ENCODE data around the gene CDH12. TPM values are rescaled to one million over a fixed set of nuclear protein-coding genes. Genes with fewer than 3 reads are reported as not detected.

CDH12 gene
- total RNA-seq, 1 donor from 2014 or later: not detected

- no peaks in the 10 kb centered on the region for H3K36me3 ChIP-seq
- H3K4me3 ChIP-seq: no peak overlapping the region
- intact Hi-C loops (cut with DNase I): no loop called here
Observed at GRCh38 chr5:22594491-22594890, 258.7 kb downstream of the CDH12 start.

DNA sequence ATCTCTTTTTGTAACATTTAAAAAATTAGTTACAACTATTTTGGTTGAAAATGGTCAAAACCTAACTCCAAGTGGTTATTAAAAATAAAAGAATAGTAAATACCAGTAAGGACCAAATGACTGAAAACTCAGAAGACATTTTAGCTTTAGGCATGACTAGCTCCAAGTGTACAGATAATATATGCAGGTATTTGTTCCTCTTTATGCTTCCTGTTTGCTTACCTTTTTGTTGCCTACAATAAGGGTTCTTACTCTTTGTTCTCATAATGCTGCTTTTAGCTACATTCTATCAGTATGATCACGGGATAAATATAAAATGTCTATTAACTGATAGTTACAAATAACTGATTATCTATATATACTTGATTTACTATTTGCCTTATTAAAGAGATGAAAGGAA, 259.6 kb downstream of the CDH12 start:
- no peaks in the 10 kb centered on the region for H3K36me3 ChIP-seq
- H3K27me3 ChIP-seq: no peaks in the 10 kb centered on the region
- no peak overlapping the region for H3K27ac ChIP-seq
- no peak overlapping the region for H3K4me3 ChIP-seq
- TF ChIP-seq, protein P1, sequence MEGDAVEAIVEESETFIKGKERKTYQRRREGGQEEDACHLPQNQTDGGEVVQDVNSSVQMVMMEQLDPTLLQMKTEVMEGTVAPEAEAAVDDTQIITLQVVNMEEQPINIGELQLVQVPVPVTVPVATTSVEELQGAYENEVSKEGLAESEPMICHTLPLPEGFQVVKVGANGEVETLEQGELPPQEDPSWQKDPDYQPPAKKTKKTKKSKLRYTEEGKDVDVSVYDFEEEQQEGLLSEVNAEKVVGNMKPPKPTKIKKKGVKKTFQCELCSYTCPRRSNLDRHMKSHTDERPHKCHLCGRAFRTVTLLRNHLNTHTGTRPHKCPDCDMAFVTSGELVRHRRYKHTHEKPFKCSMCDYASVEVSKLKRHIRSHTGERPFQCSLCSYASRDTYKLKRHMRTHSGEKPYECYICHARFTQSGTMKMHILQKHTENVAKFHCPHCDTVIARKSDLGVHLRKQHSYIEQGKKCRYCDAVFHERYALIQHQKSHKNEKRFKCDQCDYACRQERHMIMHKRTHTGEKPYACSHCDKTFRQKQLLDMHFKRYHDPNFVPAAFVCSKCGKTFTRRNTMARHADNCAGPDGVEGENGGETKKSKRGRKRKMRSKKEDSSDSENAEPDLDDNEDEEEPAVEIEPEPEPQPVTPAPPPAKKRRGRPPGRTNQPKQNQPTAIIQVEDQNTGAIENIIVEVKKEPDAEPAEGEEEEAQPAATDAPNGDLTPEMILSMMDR (IDR thresholded peaks at IDR 0.05): no peak
- TF ChIP-seq POLR2AphosphoS5 (IDR thresholded peaks at IDR 0.05; ENCODE audit: insufficient read depth in 1 of 2, low read depth in 1 of 2) (no peak), POLR2A (IDR thresholded peaks at IDR 0.05) (no peak)
- no peaks in the 10 kb centered on the region for H3K9me3 ChIP-seq
- intact Hi-C loops (cut with DNase I): no loop called here
- H3K4me1 ChIP-seq: no peaks in the 10 kb centered on the region
- no peak for DNase-seq (ENCODE audit: extremely low spot score in 2 of 2)

More at GRCh38 chr5:22594491-22594890, 258.7 kb downstream of the CDH12 start:
- no peak overlapping the region for H3K27ac ChIP-seq
- no peaks in the 10 kb centered on the region for H3K4me1 ChIP-seq
- no peak for TF ChIP-seq POLR2AphosphoS5 (IDR thresholded peaks at IDR 0.05; ENCODE audit: insufficient read depth in 1 of 2, low read depth in 1 of 2)
- TF ChIP-seq, protein P1 (IDR thresholded peaks at IDR 0.05): no peak
- no peak for TF ChIP-seq POLR2A (IDR thresholded peaks at IDR 0.05)
- no peaks in the 10 kb centered on the region for H3K27me3 ChIP-seq
- DNase-seq (ENCODE audit: extremely low spot score in 2 of 2): no peak
- no peaks in the 10 kb centered on the region for H3K9me3 ChIP-seq

- no peak overlapping the region for H3K4me3 ChIP-seq
- no peaks in the 10 kb centered on the region for H3K27me3 ChIP-seq
- no peaks in the 10 kb centered on the region for H3K36me3 ChIP-seq
Observed at GRCh38 chr5:22591461-22591860, 261.7 kb downstream of the CDH12 start.

GRCh38 chr5:22590677-22591268, 262.4 kb downstream of the CDH12 start:
- H3K4me1 ChIP-seq: no peaks in the 10 kb centered on the region
- intact Hi-C loops (cut with DNase I): no loop called here
- no peak overlapping the region for H3K27ac ChIP-seq
- H3K36me3 ChIP-seq: no peaks in the 10 kb centered on the region
- no peak for DNase-seq (ENCODE audit: extremely low spot score in 2 of 2)
- H3K27me3 ChIP-seq: no peaks in the 10 kb centered on the region
- H3K9me3 ChIP-seq: no peaks in the 10 kb centered on the region
- TF ChIP-seq POLR2A (IDR thresholded peaks at IDR 0.05) (no peak), POLR2AphosphoS5 (IDR thresholded peaks at IDR 0.05; ENCODE audit: insufficient read depth in 1 of 2, low read depth in 1 of 2) (no peak)
- TF ChIP-seq, protein P1 (IDR thresholded peaks at IDR 0.05): no peak
- no peak overlapping the region for H3K4me3 ChIP-seq

More at GRCh38 chr5:22591461-22591860, 261.7 kb downstream of the CDH12 start:
- no peak for DNase-seq (ENCODE audit: extremely low spot score in 2 of 2)
- Histone ChIP-seq H3K27ac (no peak overlapping the region), H3K9me3 (no peaks in the 10 kb centered on the region), H3K4me1 (no peaks in the 10 kb centered on the region)
- TF ChIP-seq, protein P1 (IDR thresholded peaks at IDR 0.05): no peak
- TF ChIP-seq POLR2A (IDR thresholded peaks at IDR 0.05) (no peak), POLR2AphosphoS5 (IDR thresholded peaks at IDR 0.05; ENCODE audit: insufficient read depth in 1 of 2, low read depth in 1 of 2) (no peak)
- intact Hi-C loops (cut with DNase I): no loop called here

- H3K36me3 ChIP-seq: no peaks in the 10 kb centered on the region
Observed at GRCh38 chr5:22577711-22578110, 275.4 kb downstream of the CDH12 start.

More at GRCh38 chr5:22577711-22578110, 275.4 kb downstream of the CDH12 start:
- Histone ChIP-seq H3K27ac (no peak overlapping the region), H3K27me3 (no peaks in the 10 kb centered on the region), H3K9me3 (no peaks in the 10 kb centered on the region), H3K4me3 (no peak overlapping the region), H3K4me1 (no peaks in the 10 kb centered on the region)
- TF ChIP-seq, protein P1 (IDR thresholded peaks at IDR 0.05): no peak
- TF ChIP-seq POLR2AphosphoS5 (IDR thresholded peaks at IDR 0.05; ENCODE audit: insufficient read depth in 1 of 2, low read depth in 1 of 2): no peak
- TF ChIP-seq POLR2A (IDR thresholded peaks at IDR 0.05): no peak
- intact Hi-C loops (cut with DNase I): no loop called here
- DNase-seq (ENCODE audit: extremely low spot score in 2 of 2): no peak

Data from vagina (tissue), 2 donors.